HepG2 (cell line): ENCODE data around the gene ATP12A. TPM values are rescaled to one million over a fixed set of nuclear protein-coding genes. Genes with fewer than 3 reads are reported as not detected.

Source experiments
- ATAC-seq: fragments of 200-7000 bp; cut with Tn5 transposase; 3 replicates; pipeline ENCODE4 v1.9.1; 2020; ENCODE audit warnings: mild to moderate bottlenecking, moderate library complexity
- BruUV-seq: library from RNA; stranded (reverse); fragments of 400-500 nt; replicated peaks from 2 replicates; lab custom pipeline; 2021; lab: Mats Ljungman, UMichigan
- CTCF ChIA-PET: fragments of 300-600 bp; formaldehyde crosslinking; extraction: SDS; loops from one replicate; lab custom pipeline; 2021; ENCODE audit warnings: low total read pairs, inconsistent platforms, low intra/inter-chr PET ratio; lab: Yijun Ruan, JAX
- POLR2A ChIA-PET: fragments of 350-600 bp; sonication (Branson Sonifier 250); formaldehyde crosslinking; loops from one replicate; lab custom pipeline; 2020; ENCODE audit warnings: antibody characterized with exemption, inconsistent platforms; lab: Yijun Ruan, JAX
- DNase-seq: peaks from one replicate; pipeline ENCODE4 v3.0.0-alpha.2; 2015; ENCODE audit warnings: low spot score
- FAIRE-seq: peaks from 3 replicates; lab custom pipeline; 2011; peaks lifted over from hg19 to GRCh38; lab: Jason Lieb, UNC
- H2AFZ ChIP-seq: one replicate; pipeline ENCODE4 v1.6.1; 2011; ENCODE audit warnings: low read length, inconsistent platforms
- H3K27ac ChIP-seq: fragments of 300-600 bp; 3 replicates; pipeline ENCODE4 v1.8.0; 2011; ENCODE audit warnings: mixed run types, mild to moderate bottlenecking, mixed read lengths, low read length, inconsistent platforms; ENCODE audit not compliant: insufficient read depth; ENCODE audit errors: extremely low read length
- H3K27me3 ChIP-seq, 2 experiments: fragments of 200-600 bp in 1 of 2; 2 replicates in 1 of 2; 3 replicates in 1 of 2; pipeline versions ENCODE4 v1.6.0 to v1.8.0; 2011; ENCODE audit warnings: low read length in 2 of 2, mild to moderate bottlenecking in 2 of 2, moderate library complexity in 2 of 2, inconsistent platforms in 1 of 2; ENCODE audit not compliant: insufficient read depth in 2 of 2, control insufficient read depth in 1 of 2
- H3K36me3 ChIP-seq, 2 experiments: fragments of 200-600 bp in 1 of 2; replicated peaks in 1 of 2; 2 replicates in 1 of 2; 3 replicates in 1 of 2; pipeline versions ENCODE4 v1.5.1 to v1.8.0; 2011; ENCODE audit warnings: low read length in 2 of 2, inconsistent platforms in 1 of 2; ENCODE audit not compliant: insufficient read depth in 2 of 2, control insufficient read depth in 1 of 2
- H3K4me1 ChIP-seq: 2 replicates; pipeline ENCODE4 v1.5.1; 2012; ENCODE audit warnings: low read length, inconsistent platforms; ENCODE audit not compliant: insufficient read depth
- H3K4me2 ChIP-seq: 2 replicates; pipeline ENCODE4 v1.6.0; 2011; ENCODE audit warnings: low read depth, low read length, inconsistent platforms
- H3K4me3 ChIP-seq, 3 experiments: fragments of 200-600 bp in 1 of 3; sonication (generic), shearing (Covaris generic) in 1 of 3; replicated peaks in 1 of 3; 2 replicates each; pipeline ENCODE4 v1.5.1; 2011 to 2016; ENCODE audit warnings: low read length in 3 of 3, inconsistent platforms in 2 of 3, low read depth in 2 of 3, mild to moderate bottlenecking in 2 of 3, control low read depth in 1 of 3, mixed read lengths in 1 of 3; ENCODE audit not compliant: insufficient read depth in 1 of 3
- H3K79me2 ChIP-seq: one replicate; pipeline ENCODE4 v1.6.1; 2011; ENCODE audit warnings: low read length, inconsistent platforms; ENCODE audit not compliant: insufficient read depth
- H3K9ac ChIP-seq: 2 replicates; pipeline ENCODE4 v1.6.0; 2011; ENCODE audit warnings: mild to moderate bottlenecking, low read depth, low read length, inconsistent platforms; ENCODE audit not compliant: insufficient read depth
- H3K9me3 ChIP-seq: 2 replicates; pipeline ENCODE4 v1.5.1; 2012; ENCODE audit warnings: mild to moderate bottlenecking, low read length
- H4K20me1 ChIP-seq: 2 replicates; pipeline ENCODE4 v1.6.0; 2011; ENCODE audit warnings: inconsistent platforms, mild to moderate bottlenecking, low read length, moderate library complexity; ENCODE audit not compliant: insufficient read depth
- AKAP8 ChIP-seq: sonication (generic); formaldehyde crosslinking; IDR thresholded peaks from 2 replicates; pipeline ENCODE4 v1.5.1; 2020; ENCODE audit warnings: mild to moderate bottlenecking, missing genetic modification reagents
- CEBPG ChIP-seq: IDR thresholded peaks from 2 replicates; pipeline ENCODE4 v1.6.1; 2016
- SSRP1 ChIP-seq: IDR thresholded peaks from 2 replicates; pipeline ENCODE4 v1.6.1; 2016; ENCODE audit warnings: control low read depth
- ZFY ChIP-seq: sonication (generic); formaldehyde crosslinking; IDR thresholded peaks from 2 replicates; pipeline ENCODE4 v1.4.0; 2020; ENCODE audit warnings: missing genetic modification reagents
- ZNF12 ChIP-seq: sonication (generic); formaldehyde crosslinking; IDR thresholded peaks from 2 replicates; pipeline ENCODE4 v1.5.0; 2020; ENCODE audit warnings: missing genetic modification reagents
- ZNF234 ChIP-seq: sonication (generic); formaldehyde crosslinking; conservative IDR thresholded peaks from 2 replicates; pipeline ENCODE4 v1.5.1; 2020; ENCODE audit warnings: mild to moderate bottlenecking, missing genetic modification reagents
- ZNF484 ChIP-seq: sonication (generic); formaldehyde crosslinking; IDR thresholded peaks from 2 replicates; pipeline ENCODE4 v1.5.1; 2020; ENCODE audit warnings: mild to moderate bottlenecking, low read depth, missing genetic modification reagents, borderline replicate concordance
- ZNF670 ChIP-seq: sonication (generic); formaldehyde crosslinking; IDR thresholded peaks from 2 replicates; pipeline ENCODE4 v1.8.0; 2022; ENCODE audit warnings: mild to moderate bottlenecking, missing genetic modification reagents, borderline replicate concordance
- whole genome bisulfite sequencing: methylation state at CpG from one replicate; pipeline ENCODE4 v1.1.6; 2017; ENCODE audit warnings: low lambda C conversion rate; 5-methylcytosine and 5-hydroxymethylcytosine counted together
- in situ Hi-C: cut with HindIII; loops from 2 replicates; pipeline ENCODE4 v1.10.0; 2017; ENCODE audit warnings: low pct_unique_long_range_greater_than_20kb; ENCODE audit not compliant: extremely low pct_ligation_motif_present
- intact Hi-C: fragments of 100-400 bp; cut with micrococcal nuclease; formaldehyde crosslinking; loops from one replicate; pipeline ENCODE4 v1.10.0; 2022; ENCODE audit not compliant: unreplicated experiment
- polyA plus RNA-seq, 8 experiments: library from polyadenylated mRNA; depleted of rRNA in 3 of 8; stranded (reverse) in 7 of 8; unstranded in 1 of 8; fragments of >200 nt; fragmentation: Illumina TruSeq in 4 of 8; extraction: Trizol in 4 of 8; gene quantifications; 2 replicates each; pipeline versions ENCODE4 v1.2.1 to v1.2.3, GENCODE V29; 2011 to 2016; ENCODE audit warnings: low read depth in 4 of 8, missing spikeins in 1 of 8, mixed read lengths in 1 of 8; ENCODE audit not compliant: insufficient read depth in 1 of 8
- total RNA-seq, 5 experiments: library from RNA; depleted of rRNA; stranded (reverse); fragments of >200 nt; fragmentation: Illumina TruSeq; extraction: Trizol; gene quantifications; 2 replicates each; pipeline ENCODE4 v1.2.3, GENCODE V29; 2016; ENCODE audit warnings: low read depth in 1 of 5
- TF ChIP-seq, protein P1 (sequence below): sonication (generic); formaldehyde crosslinking; conservative IDR thresholded peaks from 2 replicates; pipeline ENCODE4 v1.4.0; 2020; ENCODE audit warnings: missing genetic modification reagents
- TF ChIP-seq, protein P2 (sequence below): IDR thresholded peaks from 2 replicates; pipeline ENCODE4 v1.6.1; 2016; ENCODE audit warnings: missing biosample characterization, missing genetic modification reagents, low read depth
- TF ChIP-seq, protein P3 (sequence below): sonication (generic); formaldehyde crosslinking; IDR thresholded peaks from 2 replicates; pipeline ENCODE4 v1.8.1; 2022; ENCODE audit warnings: low read depth, mild to moderate bottlenecking, missing genetic modification reagents
- TF ChIP-seq, protein P4 (sequence below): IDR thresholded peaks from 2 replicates; pipeline ENCODE4 v1.6.1; 2016

The ATP12A gene
- total and polyA plus RNA-seq, 2 of the 13 experiments (the other 11 are each of a cell fraction or from before 2014, with no cell fraction given): not detected

DNA sequence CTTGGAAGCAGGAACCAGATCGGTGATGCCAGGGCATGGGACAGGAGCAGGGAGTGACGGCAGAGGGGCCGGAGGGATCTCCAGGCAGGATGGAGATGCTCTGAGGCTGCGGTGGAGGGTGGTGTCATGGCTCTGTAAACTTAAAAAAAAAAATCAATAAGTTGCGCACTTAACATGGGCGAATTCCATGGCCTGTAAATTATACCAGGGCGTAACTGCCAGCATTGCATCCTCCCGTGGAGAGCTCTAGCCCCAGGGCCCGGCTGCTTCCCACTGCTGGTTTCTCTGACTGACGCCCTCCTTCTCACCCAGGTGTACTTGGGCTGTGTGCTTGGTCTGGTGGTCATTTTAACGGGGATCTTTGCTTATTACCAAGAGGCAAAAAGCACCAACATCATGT is 8.7 kb downstream of the ATP12A start:
- no peak overlapping the region for H3K4me2 ChIP-seq
- POLR2A ChIA-PET: no interaction called here
- ATAC-seq: no peak
- H4K20me1 ChIP-seq: no peaks in the 10 kb centered on the region
- peaks cover 7% of the 10 kb centered on the region for H3K4me1 ChIP-seq
- in situ Hi-C loops: no loop called here
- no peaks in the 10 kb centered on the region for H3K79me2 ChIP-seq
- H3K9ac ChIP-seq: no peak overlapping the region
- WGBS: 5% methylated on average over 10 of the region's 11 CpGs
- no peak for TF ChIP-seq ZNF12 (CRISPR knock-in tag)
- TF ChIP-seq CEBPG (CRISPR knock-in tag): no peak
- TF ChIP-seq ZNF670 (CRISPR knock-in tag): no peak
- TF ChIP-seq, protein P1, sequence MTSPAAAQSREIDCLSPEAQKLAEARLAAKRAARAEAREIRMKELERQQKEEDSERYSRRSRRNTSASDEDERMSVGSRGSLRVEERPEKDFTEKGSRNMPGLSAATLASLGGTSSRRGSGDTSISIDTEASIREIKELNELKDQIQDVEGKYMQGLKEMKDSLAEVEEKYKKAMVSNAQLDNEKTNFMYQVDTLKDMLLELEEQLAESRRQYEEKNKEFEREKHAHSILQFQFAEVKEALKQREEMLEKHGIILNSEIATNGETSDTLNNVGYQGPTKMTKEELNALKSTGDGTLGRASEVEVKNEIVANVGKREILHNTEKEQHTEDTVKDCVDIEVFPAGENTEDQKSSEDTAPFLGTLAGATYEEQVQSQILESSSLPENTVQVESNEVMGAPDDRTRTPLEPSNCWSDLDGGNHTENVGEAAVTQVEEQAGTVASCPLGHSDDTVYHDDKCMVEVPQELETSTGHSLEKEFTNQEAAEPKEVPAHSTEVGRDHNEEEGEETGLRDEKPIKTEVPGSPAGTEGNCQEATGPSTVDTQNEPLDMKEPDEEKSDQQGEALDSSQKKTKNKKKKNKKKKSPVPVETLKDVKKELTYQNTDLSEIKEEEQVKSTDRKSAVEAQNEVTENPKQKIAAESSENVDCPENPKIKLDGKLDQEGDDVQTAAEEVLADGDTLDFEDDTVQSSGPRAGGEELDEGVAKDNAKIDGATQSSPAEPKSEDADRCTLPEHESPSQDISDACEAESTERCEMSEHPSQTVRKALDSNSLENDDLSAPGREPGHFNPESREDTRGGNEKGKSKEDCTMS: no peak
- TF ChIP-seq ZFY (CRISPR knock-in tag): no peak
- TF ChIP-seq ZNF234 (CRISPR knock-in tag): no peak
- TF ChIP-seq, all 625 proteins: peak for 0
- no peak for DNase-seq
- CTCF ChIA-PET: no interaction called here
- BruUV-seq: no TSS peak
- no peak overlapping the region for H3K4me3 ChIP-seq
- no peak for FAIRE-seq
- peaks cover 7 to 57% of the 10 kb centered on the region in 2 experiments; a peak in 3 of 5 replicates for H3K27me3 ChIP-seq
- intact Hi-C loops: no loop called here
- no peak overlapping the region for H2AFZ ChIP-seq
- H3K27ac ChIP-seq: no peak overlapping the region
- no peaks in the 10 kb centered on the region for H3K36me3 ChIP-seq
- no peaks in the 10 kb centered on the region for H3K9me3 ChIP-seq

DNA sequence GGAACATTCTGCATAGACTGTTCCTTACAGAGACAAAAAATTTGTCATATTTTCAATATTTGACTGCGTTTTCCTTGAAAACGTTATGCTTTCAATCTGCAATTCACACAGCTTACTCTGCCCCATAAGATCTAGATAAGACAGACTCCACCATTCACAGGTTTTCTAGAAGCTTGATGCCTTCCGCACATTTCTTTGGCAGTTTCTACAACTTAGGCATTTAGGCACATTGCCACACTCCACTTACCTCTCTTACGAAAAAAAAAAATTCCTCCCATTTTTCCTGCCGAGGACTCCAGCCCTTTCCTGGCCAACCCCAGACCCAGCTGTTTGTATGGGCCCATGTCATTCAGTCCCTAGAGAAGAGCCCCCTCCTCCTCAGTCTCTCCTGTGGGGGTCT is 11.2 kb downstream of the ATP12A start:
- no peak overlapping the region for H3K4me3 ChIP-seq
- H4K20me1 ChIP-seq: no peaks in the 10 kb centered on the region
- H3K27me3 ChIP-seq: peaks cover 7 to 44% of the 10 kb centered on the region in 2 experiments; a peak in 4 of 5 replicates
- BruUV-seq: no TSS peak
- ATAC-seq (no peak), FAIRE-seq (no peak), DNase-seq (no peak)
- POLR2A ChIA-PET: no interaction called here
- H3K79me2 ChIP-seq: no peaks in the 10 kb centered on the region
- intact Hi-C loops (loop anchor here (5.0 kb wide), 1 partner anchor 276 kb away; no protein-coding TSS in a partner anchor), in situ Hi-C loops (no loop called here)
- no peaks in the 10 kb centered on the region for H3K9me3 ChIP-seq
- CTCF ChIA-PET: no interaction called here
- H3K36me3 ChIP-seq: no peaks in the 10 kb centered on the region
- no peak overlapping the region for H3K4me2 ChIP-seq
- no peaks in the 10 kb centered on the region for H3K4me1 ChIP-seq
- no peak overlapping the region for H3K27ac ChIP-seq
- no peak overlapping the region for H2AFZ ChIP-seq
- WGBS: 10% methylated on average over 5 of the region's 5 CpGs
- H3K9ac ChIP-seq: no peak overlapping the region
- no peak for TF ChIP-seq ZNF234 (CRISPR knock-in tag)
- no peak for TF ChIP-seq ZNF484 (CRISPR knock-in tag)
- TF ChIP-seq, protein P2, sequence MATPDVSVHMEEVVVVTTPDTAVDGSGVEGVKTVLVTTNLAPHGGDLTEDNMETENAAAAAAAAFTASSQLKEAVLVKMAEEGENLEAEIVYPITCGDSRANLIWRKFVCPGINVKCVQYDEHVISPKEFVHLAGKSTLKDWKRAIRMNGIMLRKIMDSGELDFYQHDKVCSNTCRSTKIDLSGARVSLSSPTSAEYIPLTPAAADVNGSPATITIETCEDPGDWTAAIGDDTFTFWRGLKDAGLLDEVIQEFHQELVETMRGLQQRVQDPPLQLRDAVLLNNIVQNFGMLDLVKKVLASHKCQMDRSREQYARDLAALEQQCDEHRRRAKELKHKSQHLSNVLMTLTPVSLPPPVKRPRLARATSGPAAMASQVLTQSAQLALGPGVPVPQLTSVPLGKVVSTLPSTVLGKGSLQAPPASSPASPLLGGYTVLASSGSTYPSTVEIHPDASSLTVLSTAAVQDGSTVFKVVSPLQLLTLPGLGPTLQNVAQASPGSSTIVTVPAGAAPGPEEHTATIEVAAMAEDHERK (CRISPR knock-in tag): no peak
- TF ChIP-seq AKAP8 (CRISPR knock-in tag): no peak
- TF ChIP-seq, protein P3, sequence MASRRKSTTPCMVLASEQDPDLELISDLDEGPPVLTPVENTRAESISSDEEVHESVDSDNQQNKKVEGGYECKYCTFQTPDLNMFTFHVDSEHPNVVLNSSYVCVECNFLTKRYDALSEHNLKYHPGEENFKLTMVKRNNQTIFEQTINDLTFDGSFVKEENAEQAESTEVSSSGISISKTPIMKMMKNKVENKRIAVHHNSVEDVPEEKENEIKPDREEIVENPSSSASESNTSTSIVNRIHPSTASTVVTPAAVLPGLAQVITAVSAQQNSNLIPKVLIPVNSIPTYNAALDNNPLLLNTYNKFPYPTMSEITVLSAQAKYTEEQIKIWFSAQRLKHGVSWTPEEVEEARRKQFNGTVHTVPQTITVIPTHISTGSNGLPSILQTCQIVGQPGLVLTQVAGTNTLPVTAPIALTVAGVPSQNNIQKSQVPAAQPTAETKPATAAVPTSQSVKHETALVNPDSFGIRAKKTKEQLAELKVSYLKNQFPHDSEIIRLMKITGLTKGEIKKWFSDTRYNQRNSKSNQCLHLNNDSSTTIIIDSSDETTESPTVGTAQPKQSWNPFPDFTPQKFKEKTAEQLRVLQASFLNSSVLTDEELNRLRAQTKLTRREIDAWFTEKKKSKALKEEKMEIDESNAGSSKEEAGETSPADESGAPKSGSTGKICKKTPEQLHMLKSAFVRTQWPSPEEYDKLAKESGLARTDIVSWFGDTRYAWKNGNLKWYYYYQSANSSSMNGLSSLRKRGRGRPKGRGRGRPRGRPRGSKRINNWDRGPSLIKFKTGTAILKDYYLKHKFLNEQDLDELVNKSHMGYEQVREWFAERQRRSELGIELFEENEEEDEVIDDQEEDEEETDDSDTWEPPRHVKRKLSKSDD (CRISPR knock-in tag): no peak
- no peak for TF ChIP-seq SSRP1 (CRISPR knock-in tag)
- TF ChIP-seq, protein P4, sequence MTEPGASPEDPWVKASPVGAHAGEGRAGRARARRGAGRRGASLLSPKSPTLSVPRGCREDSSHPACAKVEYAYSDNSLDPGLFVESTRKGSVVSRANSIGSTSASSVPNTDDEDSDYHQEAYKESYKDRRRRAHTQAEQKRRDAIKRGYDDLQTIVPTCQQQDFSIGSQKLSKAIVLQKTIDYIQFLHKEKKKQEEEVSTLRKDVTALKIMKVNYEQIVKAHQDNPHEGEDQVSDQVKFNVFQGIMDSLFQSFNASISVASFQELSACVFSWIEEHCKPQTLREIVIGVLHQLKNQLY: no peak
